GM12872 (cell line): ENCODE results near the gene NSD2.

ENCODE experiments used
- TF ChIP-seq, protein P1 (sequence below): IDR thresholded peaks from 3 replicates; pipeline ENCODE4 v1.5.1; 2011; ENCODE audit warnings: low read depth, mild to moderate bottlenecking, low read length, moderate library complexity; ENCODE audit not compliant: insufficient read depth

The NSD2 gene

DNA sequence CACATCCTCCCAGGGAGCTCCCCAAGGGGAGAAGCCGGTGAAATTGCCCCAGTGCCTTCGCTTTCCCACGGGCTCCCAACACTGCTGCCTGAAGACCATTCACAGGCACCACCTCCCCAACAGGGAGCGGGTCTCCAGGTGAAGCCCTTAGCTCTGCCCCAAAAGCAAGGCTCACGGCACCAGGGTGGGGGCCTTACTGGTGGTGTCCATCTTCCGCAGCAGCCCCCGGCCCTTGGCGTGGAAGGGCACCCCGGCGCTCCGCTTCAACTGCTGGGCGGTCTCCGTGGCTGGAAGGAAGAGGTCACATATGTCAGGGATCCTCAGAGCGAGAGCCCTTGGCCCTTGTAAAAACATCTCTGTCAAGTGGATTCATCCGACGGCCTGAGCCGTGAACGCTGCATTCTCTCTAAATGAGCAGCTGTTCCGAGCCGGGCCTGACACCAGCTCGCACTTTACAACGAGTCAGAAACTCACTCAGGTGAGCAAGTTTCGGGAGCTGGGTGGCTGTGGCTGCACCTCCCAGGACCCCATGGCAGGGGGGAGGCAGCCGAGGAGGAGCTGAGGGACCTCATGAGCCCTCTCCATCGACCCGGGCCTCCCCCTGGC lies 116.6 kb downstream of the NSD2 start:
- TF ChIP-seq, protein P1, sequence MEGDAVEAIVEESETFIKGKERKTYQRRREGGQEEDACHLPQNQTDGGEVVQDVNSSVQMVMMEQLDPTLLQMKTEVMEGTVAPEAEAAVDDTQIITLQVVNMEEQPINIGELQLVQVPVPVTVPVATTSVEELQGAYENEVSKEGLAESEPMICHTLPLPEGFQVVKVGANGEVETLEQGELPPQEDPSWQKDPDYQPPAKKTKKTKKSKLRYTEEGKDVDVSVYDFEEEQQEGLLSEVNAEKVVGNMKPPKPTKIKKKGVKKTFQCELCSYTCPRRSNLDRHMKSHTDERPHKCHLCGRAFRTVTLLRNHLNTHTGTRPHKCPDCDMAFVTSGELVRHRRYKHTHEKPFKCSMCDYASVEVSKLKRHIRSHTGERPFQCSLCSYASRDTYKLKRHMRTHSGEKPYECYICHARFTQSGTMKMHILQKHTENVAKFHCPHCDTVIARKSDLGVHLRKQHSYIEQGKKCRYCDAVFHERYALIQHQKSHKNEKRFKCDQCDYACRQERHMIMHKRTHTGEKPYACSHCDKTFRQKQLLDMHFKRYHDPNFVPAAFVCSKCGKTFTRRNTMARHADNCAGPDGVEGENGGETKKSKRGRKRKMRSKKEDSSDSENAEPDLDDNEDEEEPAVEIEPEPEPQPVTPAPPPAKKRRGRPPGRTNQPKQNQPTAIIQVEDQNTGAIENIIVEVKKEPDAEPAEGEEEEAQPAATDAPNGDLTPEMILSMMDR = no peak

DNA sequence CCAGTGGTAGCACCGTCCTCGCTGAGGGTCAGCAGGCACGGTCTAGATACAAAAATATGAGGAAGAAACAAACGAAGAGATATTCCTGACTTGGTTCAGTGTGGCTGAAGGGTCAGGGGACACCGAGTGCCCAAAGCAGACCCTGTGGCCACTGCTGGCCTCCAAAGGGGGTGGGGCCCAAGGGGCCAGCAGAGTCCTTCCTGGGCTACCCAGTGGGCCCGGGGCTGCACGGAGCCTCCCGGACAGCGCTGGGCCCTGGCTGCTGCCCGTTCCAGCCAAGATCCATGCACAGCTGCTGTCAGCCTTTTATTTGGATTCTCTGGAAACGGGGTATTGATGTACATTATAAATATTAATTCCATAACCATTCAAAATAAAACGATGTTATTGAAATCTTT lies 117.1 kb downstream of the NSD2 start:
- TF ChIP-seq, protein P1 = no peak

DNA sequence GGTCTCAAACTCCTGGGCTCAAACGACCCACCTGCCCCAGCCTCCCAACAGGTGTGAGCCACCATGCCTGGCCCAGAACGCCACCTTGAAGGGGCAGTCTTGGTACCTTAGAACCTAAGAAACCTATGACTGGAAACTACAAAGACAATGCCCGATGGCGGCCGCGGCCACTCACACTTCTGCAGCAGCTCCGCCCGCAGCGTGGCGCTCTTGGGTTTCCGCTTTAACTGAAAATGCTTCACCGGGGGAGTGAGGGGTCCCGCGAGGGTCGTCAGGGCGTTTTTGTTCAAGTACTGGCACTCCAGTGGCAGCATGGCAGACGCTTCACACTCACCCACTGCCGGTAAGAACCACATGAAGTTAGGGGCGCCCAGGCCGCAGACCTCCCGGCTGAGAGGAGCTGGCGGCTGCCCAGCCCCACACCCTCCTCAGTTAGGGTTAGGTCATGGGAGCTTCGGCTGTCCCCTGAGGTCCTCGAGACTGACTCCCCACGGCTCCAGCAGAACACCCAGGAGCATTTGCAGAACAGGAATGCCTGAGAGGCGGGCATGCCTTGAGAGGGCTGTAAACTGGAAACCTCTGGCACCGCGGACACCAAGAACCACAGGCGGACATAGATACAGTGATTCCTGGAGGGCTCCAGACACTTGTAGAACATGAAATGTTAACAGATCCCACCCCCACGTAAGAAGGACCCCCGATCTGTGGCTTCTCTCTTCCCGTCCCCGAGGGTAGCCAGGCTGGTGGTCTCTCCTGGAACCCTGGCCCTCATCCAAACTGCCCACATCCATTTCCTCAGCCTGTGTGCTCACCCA lies 118.5 kb downstream of the NSD2 start:
- TF ChIP-seq, protein P1 = no peak

DNA sequence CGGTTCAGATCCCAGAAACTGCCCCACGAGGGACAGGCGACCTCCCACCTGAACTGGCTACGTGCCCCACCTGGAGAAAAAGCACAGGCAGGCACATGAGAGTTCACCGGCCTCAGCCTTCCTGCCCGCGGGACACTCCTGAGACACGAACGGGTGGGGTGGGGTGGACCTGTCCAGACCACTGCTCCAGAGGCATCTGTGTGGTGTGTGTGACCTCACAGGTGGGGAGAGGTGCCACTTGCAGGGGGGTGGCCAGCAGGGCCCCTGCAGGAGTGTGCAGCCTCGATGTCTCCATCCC lies 119.1 kb downstream of the NSD2 start:
- TF ChIP-seq, protein P1 = no peak

DNA sequence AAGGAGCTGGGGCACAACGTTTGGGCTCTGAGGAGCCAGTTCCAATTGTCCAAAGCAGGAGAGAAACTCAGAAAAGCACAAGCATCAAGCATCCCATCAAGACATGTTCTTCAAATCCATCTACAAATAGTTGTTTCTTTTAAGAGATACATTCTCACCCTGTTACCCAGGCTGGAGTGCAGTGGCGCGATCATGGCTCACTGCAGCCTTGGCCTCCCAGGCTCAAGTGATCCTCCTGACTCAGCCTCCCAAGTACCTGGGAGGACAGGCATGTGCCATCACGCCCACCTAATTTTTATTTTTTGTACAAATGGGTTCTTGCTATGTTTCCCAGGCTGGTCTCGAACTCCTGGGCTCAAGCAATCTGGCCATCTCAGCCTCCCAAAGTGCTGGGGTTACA lies 119.5 kb downstream of the NSD2 start:
- TF ChIP-seq, protein P1 = no peak

DNA sequence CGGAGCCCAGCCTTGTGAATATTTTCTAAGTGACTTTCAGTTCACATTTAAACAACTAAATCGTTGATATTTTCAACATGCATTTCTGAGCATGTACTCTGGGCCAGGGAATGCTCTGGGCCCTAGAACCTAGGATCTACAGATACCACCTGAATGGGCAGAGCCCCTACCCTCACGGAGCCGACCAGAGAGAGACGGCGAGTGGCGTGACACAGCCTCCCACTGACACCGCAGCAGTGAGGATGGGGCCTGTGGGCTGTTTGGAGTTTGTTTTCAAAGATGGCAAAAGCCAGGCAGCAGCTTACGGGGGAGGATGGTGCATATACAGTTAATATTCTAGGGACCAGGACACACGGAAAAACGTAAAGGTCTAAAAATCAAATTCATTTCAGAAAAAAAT lies 119.9 kb downstream of the NSD2 start:
- TF ChIP-seq, protein P1 = no peak

DNA sequence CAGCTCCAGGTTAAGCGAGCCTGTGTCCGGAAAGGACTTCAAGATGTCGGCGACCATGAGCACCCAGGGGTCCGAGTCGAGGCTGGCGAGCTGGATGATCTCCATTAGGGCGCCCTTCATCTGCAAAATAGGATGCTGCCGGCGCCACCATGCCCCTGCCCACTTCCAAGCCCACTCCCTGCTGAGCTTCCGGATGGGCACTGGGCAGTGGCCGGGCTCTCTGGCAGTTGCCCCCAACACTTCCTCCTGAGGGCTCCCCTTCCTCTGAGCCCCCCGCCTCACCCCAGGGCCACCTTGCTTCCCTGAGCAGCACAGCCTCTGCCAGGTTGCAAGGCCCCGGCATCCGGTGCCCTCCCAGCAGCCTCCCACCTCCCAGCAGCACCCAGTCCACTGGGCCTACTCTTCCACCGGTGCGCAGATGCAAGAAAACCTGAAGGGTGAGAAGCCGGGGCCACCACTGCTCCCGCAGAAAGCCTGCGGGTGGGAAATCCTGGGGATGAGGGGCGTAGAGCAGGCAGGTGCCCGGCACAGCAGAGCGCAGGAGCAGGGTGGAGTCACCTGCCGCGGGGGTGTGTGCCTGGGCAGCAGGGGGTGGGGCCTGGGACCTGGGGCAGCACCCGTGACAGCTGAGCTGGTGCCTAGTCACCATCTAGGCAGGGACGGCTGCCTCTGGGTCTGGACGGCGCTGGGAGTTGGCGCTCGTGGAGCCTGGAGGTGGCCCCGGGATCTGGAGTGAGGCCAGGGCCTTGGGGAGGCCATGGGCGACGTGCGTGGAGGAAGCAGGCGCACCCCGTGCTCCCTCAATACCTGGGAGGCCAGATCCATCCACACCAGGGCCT lies 120.6 kb downstream of the NSD2 start:
- TF ChIP-seq, protein P1 = no peak
